HG03045 (cell line): Measurements from ENCODE around the gene TMCC1.
A peak's percentile ranks its signal among the peaks of the same experiment; 100 is the strongest.
"Not testable (repeated sequence)": the region's sequence is repeated elsewhere in the genome, so short reads cannot be mapped to it uniquely, and the experiment has no call there.

Experiments used
- ATAC-seq: cut with Tn5 transposase; IDR thresholded peaks from one replicate; pipeline ENCODE4 v1.9.1; 2021; ENCODE audit warnings: mild to moderate bottlenecking, moderate library complexity; ENCODE audit not compliant: unreplicated experiment

TMCC1 gene

DNA sequence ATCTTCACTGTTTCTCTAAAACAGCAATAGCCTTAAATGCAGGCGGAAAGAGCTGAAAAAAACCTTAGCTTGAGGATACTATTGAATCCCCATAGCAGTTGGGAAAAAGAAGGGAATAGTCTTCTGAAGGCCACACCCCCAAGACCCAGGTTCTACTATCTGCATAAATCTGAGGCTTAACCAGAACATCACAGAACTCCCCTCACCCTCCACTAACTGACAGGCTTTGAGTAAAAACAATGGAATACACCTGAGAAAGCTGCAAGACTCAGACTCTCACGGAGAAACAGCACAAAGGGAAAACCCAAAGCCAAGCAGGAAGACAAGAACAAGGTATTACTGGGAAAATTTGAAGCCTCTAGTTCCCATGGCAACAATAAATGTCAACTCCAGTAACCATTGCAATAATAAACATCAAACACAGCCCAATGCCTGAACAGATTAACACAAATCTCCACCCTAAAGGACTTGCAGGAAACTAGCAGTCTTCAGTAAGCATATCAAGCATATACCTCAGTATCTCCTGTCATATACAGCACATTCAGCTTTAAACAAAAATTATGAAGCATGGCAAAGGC, 56.4 kb downstream of the TMCC1 start:
- ATAC-seq = no peak

DNA sequence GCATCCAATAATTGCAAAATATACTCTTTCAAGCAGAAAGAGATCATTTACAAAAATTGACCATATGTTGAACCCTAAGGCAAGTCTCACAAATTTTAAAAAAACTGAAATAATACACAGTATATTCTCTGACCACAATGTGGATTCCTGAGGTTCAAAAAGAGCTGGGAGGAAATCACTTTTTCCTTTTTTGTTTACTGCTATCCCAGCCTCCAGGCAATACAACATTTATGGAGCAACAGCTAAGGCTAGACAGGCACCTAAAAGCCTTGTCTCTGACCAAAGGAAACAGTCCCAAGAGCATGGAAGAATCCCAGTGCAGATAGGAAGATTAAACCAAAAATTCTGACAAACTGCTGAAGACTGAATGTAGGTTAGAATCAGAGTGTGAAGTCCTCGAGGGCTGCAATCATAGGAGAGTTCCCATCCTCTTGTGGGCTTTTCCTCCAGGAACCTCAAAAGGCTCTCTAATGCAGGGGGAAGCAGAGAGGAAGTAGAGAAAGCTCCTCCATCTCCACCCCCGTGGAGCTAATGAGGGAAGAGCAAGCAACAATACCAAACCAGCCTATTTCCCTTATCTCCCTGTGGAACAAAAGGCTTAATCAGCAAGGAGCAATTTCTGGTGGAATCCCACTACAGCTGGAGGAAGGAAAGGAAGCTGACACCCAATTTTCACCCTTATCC, 57.0 kb downstream of the TMCC1 start:
- ATAC-seq = no peak

DNA sequence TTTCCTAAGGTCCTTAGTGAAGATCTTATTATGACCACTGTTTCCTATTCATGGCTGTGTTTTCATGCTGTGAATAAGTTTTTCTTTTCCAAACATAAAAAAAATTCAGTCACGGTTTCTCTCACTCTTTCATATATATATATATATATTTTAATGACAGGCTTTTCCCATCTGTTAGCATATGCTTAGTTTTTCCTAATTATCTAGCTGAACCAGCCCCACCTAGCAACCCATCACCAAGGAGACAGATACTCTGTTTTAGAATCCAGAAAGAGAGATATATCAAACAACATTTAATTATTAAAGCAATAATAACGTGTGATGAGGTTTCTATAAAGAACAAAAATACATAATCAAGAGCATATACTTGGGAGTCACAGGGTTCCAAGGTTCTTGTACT, 58.3 kb downstream of the TMCC1 start:
- no peak for ATAC-seq

DNA sequence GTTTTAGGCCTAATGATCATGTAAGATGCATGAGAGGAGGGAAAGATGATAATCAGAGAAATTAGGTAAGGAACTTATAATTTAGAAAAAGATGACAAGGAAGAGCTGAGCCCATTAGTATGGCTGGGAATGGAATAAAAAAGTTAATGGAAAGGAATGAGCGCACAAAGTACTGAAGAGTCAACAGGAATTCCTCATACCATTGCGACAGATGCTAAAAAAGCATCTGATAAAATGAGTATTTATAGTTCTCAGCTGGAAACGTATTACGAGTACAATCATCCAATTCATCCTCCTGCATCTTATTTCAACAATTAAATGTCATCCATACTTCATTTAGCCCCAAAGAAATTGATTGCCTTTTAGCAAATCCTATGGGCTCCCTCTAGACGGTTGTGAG, 58.9 kb downstream of the TMCC1 start:
- no peak for ATAC-seq

DNA sequence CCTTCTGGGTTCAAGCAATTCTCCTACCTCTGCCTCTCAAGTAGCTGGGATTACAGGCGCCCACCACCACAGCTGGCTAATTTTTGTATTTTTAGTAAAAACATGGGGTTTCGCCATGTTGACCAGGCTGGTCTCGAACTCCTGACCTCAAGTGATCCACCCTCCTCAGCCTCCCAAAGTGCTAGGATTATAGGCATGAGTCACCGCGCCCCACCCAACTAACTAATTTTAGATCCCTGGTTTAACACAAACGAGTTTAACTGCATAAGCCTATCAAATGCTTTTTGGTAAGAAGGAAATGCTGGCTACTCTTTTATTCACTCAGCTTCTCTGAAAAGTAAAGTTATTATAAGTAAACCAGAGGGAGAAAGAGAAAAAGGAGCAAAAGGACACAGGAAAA, 61.6 kb downstream of the TMCC1 start:
- ATAC-seq = not testable (repeated sequence)

DNA sequence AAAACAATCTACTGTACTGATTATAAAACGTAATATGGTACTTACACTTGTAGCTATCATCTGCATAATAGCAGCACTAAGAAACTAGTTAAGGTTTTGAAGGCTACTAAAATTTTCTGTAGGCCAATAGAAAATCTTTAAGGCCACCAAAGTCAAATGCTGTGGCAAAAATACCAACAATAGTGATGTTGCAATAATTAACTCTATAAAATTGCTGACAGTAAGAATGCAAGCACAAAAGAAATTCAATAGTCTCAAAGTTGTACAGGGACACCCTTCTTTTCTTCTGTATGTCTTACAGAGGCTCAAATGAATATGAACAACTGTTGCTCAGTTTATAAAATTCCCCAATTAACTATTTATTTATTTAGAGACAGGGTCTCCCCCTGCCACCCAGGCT, 62.0 kb downstream of the TMCC1 start:
- no peak for ATAC-seq

DNA sequence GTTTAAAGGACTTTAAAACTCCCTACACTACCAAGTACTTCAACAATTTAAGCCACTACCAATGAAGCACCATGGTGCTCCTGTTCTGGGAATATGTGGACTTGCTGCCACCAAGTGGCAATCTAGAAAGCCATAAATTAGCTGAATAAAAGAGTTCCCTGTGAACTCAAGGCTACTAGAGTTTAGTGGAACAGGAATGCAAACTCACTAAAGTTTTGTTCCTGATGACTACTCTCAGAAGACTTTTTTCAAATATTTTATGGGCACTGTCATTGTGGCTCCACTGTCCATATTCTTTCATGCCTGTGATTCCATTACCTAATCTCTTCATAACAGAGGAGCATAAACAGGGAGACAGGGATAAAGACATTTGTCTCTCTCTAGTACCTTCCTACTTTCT, 63.9 kb downstream of the TMCC1 start:
- no peak for ATAC-seq

DNA sequence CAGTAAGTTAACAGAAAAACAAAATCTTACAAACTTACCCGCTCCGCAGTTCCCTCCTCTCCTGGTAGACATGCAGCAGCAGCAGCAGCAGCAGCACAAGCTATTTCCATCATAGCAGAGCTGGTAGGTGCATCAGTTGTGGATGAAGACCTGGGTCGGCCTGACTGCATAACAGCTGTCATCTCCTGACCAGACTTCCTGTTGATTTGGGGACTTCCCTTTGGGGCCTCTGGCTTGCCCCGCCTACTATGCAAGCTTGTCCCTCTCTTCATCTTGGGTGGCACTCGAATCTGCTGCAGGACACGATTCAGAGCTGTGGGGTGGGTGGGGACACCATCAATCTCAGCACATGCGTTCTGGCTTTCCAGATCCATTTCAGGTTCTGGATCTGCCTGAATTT, 65.7 kb downstream of the TMCC1 start:
- peak; percentile 74 for ATAC-seq

DNA sequence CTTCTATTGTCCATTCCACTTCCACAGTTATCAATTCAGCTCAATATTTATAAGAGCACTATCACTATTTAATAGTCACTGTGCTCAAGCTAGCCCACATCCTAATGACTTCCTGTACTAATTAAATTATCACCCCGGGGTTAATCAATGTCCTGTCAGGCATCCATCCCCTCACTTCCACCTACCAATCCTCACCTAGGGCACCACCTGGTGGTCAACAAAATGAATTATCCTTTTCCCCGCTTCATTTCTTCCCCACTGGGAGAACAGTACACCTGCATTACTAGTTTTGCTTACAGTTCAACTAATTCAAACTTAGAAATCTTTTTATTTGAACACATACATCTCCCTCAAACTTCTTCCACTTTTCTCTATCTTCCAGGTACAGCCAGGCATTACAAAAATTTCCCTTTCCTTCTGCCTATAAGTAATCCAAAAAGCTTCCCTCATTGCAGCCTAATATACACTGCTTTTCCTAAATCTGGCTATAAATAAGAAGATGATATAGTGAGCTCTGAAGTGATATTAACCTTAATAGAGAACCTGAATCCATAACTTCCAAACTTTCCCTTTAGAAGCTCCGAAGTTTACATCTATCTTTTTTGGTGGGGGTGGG, 68.5 kb downstream of the TMCC1 start:
- peak; percentile 50 for ATAC-seq

DNA sequence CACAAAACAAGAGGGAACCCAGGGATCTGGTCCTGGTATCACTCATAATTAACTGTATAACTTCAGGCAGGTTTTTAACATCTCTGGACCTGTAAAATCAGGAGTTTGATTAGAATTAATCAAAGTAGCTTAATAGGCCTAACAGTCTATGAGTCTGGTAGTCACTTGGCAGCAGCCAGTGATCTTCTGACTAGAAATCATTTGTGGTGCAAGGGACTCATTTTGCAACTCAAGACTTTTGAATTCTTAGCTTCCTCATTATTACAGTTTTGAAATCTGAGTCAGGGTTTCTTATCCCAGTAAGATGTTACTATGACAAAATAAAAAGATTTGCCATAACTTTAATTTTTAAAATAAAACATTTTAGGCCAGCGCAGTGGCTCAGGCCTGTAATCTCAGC, 70.8 kb downstream of the TMCC1 start:
- ATAC-seq = no peak

DNA sequence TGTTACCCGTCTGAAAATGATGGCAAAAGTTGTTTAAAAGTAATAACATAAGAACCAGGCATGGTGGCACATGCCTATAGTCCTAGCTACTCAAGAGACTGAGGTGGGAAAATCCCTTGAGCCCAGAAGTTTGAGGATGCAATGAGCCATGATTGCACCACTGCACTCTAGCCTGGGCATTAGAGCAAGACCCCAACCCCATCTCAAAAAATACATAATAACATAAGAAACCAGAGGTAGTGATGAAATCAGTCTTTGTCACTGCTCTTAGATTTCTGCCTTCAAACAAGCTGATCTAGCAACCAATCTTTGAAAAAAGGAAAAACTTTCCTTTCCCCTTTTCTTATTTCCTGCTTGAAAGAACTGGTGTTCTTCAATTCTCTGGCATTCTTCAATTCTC, 71.3 kb downstream of the TMCC1 start:
- no peak for ATAC-seq

DNA sequence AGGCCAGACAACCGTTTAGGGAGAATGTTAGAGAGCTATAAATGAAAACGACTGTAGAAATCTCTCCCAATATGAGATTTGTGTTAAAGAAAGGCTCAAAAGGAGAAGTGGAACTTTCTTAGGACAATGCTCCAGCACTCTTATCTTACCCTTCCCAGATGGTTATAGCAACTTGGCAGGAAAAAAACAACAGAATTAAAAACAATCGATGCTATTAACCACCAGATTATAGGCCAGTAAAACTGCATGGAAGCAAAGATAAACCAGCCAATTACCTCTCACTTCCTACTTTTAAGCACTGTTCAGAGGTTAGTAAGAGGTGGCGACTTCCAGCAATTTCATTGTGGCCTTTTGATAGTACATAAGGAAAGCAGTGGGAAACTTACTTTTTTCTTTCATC, 72.9 kb downstream of the TMCC1 start:
- ATAC-seq = no peak

DNA sequence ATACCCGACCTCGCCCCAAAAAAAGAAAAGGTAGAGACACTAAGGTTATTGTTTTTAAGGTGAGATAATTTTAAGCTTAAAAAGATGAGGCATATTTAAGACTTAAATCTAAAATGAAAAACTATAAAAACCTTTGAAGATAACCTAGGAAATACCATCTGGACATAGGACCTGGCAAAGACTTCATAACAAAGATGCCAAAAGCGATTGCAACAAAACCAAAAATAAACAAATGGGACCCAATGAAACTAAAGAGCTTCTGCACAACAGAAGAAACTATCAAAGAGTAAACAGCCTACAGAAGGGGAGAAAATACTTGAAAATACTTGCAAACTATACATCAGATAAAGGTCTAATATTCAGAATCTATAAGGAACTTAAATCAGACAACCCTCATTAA, 80.9 kb downstream of the TMCC1 start:
- no peak for ATAC-seq

DNA sequence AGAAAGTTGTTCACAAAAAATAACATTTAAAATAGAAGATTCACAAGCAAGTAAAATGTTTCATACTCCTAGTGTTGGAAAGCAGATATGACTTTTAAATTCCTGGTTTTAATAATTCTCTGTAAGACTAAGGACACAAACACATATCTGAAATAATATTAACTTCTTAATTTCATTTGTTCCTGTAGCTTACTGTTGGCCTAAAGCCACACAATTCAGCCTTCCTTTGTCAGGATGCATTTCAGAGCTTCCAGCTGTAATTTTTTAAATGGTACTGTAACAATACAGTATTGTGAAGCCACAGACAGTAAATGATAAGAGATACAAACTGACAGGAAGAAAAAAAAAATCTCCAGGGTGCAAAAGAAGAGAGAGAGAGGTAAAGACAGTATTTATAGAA, 84.2 kb downstream of the TMCC1 start:
- ATAC-seq = no peak

DNA sequence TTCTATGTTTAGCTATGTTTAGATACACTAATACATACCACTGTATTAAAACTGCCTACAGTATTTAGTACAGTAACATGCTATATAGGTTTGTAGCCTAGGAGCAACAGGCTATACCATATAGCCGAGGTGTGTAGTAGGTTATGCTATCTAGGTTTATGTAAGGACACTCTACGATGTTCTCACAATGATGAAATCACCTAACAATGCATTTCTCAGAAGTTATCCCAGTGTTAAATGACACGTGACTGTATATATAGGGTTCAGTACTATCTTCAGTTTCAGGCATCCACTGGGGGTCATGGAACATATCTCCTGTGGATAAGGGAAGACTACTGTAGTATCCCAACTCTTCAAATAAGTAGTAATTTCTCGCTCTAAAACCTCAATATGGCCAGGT, 97.4 kb downstream of the TMCC1 start:
- ATAC-seq = no peak

DNA sequence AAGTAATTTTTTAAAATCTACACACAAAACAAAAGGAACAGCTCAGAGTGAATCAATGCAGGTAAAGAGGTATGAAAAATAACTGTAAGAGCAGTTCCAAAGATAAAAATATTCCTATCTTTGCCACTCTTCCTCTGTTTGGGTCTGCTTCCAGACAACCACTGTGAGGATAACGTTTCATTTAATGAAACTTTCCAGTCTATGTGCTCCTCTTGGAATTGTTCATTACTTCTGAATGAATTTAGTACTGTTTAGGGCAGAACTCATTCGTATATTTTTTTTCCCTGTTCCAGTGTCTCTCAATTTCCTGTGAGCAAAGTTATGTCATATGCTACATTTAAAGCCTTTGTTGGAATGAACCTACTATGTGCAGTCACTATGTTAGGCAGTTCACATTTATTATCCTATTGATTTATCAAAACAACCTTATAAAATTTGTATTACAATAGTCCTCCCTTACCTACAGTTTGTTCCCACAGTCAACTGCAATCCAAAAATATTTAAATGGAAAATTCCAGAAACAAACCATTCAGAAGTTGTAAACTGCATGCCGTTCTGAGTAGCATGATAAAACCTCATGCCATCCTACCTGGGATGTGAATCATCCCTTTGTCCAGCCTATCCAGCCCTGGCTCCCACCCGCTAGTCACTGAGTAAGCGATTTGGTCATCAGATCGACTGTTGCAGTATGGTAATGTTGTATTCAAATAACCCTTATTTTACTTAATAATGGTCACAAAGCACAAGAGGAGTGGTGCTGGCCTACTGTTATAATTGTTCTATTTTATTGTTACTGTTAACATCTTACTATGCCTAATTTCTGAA, 98.1 kb downstream of the TMCC1 start:
- no peak for ATAC-seq

DNA sequence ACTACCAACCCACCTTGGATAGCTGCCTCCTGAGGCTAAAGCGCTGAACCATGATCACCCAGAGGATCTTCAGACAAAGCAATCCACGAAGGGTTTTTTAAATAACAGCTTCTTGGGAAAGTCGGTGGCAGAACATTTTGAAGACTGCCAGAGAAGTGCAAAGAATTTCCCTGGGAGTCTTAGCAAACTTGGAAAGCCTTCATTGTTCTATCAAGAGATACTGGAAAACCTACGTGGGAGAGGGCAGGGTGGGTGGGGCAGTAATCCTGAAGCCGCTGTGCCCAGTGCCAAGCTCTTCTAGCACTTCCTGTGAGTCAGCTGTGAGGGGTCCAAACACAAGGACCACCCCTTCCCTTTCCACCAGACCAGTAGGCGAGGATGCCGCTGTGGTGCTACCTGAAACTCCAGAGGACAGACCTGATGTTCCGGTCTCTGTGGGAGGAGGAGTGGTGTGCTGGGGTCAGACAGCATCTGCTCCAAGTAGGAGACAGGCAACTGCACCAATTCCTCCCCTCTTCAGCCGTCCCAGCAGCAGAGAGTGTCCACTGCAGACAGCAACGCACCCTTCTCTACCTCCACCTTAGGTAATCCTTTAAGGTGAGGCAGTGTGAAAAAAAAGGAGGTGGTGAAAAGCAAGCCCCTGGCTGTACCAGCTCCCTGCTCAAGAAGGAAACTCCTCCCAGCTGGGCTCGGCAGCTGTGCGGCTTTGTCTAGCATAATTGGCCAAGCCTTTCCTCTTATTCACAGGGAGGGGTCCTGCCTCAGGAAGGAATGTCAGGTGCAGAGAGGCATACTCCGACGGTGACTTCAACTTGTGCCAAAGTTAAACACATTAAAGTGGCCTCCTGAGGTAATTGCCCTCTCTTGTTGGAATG, 99.0 kb downstream of the TMCC1 start:
- no peak for ATAC-seq

DNA sequence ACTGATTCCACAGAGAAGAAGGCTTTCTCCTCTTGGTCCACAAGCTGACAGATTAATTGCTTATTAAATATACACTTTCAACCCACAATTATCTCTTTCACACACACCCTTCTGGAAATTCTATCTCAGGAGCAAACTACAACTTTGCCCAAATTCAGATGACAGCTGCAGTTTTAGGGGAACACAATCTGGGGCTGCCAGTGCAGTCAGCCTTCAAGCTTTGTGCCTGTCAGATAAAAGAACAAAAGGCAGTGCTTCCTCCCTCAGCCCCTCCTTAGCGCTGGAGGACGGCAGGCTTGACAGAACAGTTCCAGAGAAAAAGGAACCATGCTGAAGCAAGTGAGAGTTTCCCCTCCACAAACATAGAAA, 99.6 kb downstream of the TMCC1 start:
- no peak for ATAC-seq

DNA sequence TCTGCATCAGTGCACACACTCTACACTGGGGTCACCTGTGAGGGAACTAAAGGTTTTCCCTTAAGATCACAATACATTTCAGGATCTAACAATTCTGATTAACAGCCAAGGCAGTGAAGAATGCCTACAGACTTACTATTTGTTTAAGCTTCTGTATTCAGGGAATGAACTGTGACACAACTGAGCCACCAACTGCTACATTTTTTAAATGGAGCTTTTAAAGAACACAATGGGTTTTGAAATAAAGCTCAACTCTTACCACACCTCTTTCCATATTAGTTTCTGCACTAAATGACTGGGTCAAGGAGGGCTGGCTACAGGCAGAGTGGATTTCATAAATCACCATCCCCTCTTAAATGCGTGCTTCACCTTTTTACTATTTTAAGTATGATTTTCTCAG, 100.2 kb downstream of the TMCC1 start:
- ATAC-seq = no peak

DNA sequence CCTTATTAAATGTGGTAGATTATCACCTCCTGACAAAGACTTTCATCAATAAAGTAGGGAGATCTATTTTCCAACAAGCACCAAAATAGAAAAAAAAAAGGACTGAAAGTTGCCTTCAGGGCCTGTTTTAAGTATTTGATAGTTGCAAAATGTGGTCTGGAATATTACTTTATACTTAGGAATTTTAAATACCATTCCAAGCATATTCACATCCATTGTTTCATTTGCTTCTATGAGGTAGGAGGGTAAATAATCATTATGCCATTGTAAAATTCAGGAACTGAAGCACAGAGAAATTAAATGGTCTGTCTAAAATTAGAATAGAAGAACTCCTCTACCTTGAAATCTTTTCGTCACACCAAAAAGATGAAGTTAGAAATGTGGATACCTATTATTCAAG, 110.0 kb downstream of the TMCC1 start:
- no peak for ATAC-seq

DNA sequence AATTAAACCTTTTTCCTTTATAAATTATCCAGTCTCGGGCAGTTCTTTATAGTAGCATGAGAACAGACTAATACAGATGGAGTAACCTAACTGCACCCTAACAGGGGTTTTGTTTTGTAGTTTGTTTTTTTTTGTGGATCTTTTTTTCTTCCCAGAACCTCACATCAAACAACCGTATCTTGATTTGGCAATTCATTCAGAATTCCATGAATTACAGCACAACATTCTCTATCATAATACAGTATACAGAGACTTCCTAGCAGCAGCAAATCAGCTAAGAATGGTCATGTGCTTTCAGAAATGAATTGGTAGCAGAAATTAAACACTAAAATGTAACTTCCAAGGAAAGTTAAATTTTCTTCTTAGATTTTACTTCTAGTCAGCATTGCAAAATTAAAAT, 114.6 kb downstream of the TMCC1 start:
- no peak for ATAC-seq
